GM21390 (cell line): ENCODE data around the gene TMEM117.

Source experiments
- ATAC-seq: cut with Tn5 transposase; IDR thresholded peaks from one replicate; pipeline ENCODE4 v1.9.1; 2021; ENCODE audit not compliant: unreplicated experiment

TMEM117 gene

DNA sequence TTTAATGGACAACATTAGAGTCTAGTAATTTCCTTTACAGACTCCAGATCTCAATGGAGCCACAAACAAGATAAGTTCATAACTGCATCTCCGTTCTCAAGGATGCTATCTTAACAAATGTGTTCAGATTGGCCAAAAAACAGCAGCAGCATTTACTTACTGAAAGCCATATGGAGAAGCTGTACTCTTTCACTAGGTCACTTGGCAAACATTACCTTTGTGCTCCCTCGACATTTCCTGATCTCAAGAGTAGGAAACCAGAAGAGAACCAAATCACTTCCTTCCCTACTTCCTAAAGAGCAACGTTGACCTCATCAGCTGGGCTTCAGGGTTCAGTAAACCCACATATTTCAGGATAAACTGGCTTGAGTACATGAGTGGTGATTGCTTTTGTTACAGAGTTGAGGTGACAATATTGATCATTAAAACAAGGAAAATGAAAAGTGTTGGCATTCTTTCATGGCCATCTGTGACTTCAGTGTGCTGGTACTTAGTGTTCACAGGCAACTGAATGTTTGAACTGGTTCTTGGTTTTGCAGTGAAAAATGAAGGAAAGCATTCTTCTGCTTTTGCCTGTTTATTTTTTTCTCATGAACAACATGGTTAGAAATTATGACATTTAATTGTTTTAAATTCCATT, 449.6 kb downstream of the TMEM117 start:
- ATAC-seq = no peak

DNA sequence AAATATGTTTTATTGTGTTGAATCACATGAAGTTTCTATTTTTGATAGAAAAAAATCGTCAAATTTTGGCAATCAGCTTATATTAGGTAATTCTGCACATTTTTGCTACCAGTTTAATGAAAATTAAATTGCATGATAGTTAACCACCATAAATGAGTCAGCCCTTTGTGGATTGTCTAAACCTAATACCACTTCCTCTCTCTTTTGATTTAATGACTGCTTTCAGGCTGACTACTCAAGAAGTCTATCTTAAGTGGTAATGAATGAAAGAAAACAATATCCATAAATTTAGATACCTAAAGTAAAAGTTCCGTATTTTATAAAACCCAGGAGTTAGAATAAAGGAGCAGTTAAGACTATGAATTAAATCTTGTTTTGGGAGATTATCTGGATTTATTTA, 450.5 kb downstream of the TMEM117 start:
- peak; percentile 61 for ATAC-seq

GRCh38 chr12:44286821-44287505, 451.1 kb downstream of the TMEM117 start:
- ATAC-seq = peak; percentile 10

GRCh38 chr12:44287545-44287944, 451.7 kb downstream of the TMEM117 start:
- ATAC-seq = no peak

- ATAC-seq = peak; percentile 94
Observed at GRCh38 chr12:44294649-44295048, 458.8 kb downstream of the TMEM117 start.

- ATAC-seq = no peak
Observed at GRCh38 chr12:44295958-44296623, 460.2 kb downstream of the TMEM117 start.

DNA sequence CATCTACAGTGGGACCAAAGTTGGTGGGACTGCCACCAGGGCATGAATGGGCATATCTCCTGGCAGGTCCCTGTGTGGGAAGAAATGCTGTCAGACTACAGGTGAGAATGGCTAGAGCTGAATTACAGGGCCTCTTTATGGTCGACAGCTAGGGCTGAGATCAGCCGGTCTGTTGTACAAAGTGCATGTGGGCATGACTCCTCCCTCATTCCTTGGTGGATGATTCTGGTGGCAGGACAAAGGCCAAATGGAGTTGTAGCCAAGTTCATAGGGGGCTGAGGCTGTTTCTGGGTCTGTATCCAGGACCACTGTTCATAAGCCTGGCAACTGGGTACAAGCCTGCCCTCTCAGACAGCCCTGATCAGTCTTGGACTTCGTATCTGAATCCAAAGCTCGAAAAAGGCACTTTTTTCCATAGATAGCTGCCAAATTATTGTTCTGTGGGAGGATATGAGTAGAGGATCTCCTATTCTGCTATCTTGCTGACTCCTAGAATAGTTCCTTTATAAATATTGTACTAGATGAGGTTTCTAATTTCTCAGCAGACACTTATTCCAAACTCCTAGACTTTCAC, 460.8 kb downstream of the TMEM117 start:
- no peak for ATAC-seq

- no peak for ATAC-seq
Observed at GRCh38 chr12:44299524-44299923, 463.6 kb downstream of the TMEM117 start.

- no peak for ATAC-seq
Observed at GRCh38 chr12:44307506-44308168, 471.8 kb downstream of the TMEM117 start.

GRCh38 chr12:44313188-44313587, 477.3 kb downstream of the TMEM117 start:
- no peak for ATAC-seq

DNA sequence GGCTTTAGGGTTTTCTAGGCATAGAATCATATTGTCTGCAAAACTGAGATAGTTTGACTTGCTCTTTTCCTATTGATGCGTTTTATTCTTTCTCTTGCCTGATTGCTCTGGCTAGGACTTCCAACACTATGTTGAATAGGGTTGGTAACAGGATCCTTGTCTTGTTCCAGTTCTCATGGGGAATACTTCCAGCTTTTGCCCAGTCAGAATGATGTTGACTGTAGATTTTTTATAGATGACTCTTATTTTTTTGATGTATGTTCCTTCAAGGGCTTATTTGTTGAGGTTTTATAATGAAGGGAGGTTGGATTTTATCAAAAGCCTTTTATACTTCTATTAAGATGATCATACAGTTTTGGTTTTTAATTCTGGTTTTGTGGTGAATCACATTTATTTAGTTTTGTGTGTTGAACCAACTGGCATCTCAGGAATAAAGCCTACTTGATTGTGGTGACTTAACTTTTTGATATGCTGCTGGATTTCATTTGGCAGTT, 478.2 kb downstream of the TMEM117 start:
- no peak for ATAC-seq

DNA sequence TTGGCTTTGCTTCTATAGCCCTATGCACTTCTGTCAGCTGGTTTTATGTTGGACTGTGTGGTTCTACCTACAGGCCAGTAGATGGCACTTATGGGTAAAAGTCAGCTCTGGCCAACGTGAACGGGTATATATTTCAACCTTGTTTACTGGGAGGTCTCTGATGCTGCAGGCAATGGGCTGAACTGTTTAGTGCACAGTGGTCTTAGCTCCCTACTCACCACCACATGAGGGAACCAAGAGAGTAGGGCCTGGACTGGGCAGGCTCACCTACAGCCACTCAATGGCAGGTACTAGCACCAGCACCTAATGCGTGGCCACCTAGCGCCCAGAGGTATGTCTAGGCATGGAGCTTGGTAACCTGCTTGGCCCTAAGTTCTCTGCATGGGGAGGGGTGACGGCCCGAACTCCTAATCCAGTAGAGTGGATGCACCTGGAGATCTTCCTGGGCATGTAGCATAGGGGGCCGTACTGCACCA, 481.8 kb downstream of the TMEM117 start:
- ATAC-seq = peak; percentile 89

DNA sequence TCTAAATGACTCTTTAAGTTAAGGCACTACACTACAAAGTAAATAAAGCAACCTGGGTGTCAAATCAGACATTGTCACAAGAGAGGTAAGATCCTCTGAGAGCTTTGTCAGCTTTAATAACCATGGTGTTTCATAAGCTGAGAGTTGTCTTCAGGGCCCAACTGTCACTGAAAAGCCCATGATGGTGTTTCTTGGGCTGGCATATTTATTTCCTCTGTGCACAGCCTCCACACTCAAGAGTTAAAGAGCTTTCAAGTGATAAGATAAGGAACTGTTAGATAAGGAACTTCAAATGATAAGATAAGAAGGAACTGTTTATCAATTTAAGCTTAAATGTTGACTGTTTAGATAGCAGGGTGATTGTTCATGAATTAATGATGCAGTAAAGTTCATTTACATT, 495.4 kb downstream of the TMEM117 start:
- ATAC-seq = no peak

- no peak for ATAC-seq
Observed at GRCh38 chr12:44334347-44334746, 498.5 kb downstream of the TMEM117 start.

DNA sequence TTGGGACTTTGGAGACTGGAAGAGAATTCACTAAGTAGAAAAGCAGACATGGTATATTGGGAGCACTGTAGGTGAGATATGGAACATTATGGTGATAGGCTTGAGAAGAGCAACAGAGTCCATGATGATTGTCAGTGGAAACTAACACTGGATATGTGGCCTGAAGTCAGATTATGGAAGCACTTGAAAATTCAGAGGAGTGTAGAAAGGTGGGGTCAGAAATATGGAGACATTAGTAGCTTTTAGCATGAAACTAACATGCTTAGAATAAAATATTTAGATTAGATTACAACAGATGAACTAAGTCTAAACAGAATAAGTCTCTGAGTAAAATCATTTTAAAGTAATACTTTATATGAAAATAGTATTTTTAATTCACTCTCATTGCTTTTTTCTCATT, 499.1 kb downstream of the TMEM117 start:
- no peak for ATAC-seq

DNA sequence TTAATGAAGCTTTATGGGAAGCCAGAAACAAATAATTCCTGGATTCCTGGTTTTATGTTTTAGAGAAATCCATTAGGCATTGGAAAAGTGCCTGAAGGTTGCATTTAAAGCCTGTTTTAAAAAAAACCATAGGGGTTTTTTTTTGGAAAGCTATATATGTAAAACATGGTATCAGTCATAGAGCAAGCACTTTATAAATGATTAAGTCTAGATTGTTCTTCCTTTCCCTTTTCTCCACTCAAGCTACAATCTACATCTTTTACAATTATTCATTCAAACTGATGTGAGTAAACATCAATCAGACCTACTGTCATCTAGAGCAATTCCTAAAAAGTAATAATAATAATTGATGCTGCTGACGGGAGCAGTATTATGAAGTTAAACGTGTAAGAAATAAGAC, 500.7 kb downstream of the TMEM117 start:
- no peak for ATAC-seq

DNA sequence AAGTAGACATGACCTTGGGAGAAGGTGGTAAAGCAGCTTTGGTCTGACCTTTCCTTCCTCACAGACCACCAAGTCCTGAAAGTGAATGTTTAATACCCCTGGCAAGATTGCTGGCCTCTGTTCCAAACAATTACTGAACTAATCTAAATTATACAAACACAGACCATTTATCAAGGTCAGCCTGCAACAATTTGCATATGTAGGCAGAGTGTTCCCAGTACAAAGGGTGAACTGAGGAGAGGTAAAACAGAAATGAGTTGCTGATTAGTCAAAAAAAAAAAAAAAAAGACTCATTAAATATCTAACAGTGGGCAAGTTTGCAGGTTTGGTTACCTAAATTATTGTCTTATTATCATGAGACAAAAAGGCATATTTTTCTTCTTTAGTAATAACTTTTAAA, 506.5 kb downstream of the TMEM117 start:
- no peak for ATAC-seq

DNA sequence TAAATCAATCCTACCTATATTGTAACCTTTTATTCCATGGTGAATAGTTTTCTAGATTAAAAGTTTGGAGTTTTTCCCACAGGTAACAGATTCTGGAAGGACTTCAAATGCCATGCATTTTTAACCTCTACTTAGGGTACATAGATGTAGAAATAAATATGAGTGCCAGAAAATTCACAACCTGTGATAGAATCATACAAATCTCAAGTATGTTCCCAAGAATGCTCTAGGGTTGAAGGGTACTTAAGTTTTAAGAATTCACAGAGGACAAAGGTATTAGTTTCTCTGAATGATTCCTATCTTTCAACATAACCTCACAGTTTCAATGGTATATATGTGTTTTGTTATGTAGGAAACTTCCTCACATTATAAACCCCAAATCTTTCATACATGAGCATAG, 511.3 kb downstream of the TMEM117 start:
- ATAC-seq = no peak

DNA sequence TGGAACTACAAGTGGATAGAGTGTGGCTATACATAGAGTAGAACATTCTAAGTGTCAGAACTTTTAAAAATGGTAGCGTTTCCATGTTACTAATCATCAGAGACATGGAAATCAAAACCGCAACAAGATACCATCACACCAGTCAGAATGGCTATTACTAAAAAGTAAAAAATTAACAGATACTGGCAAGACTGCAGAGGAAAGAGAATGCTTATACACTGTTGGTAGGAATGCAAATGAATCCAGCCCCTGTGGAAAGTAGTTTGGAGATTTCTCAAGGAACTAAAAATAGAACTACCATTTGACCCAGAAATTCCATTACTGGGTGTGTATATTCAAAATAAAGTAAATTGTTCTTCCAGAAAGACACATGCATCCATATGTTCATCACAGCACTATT, 521.6 kb downstream of the TMEM117 start:
- ATAC-seq = no peak

DNA sequence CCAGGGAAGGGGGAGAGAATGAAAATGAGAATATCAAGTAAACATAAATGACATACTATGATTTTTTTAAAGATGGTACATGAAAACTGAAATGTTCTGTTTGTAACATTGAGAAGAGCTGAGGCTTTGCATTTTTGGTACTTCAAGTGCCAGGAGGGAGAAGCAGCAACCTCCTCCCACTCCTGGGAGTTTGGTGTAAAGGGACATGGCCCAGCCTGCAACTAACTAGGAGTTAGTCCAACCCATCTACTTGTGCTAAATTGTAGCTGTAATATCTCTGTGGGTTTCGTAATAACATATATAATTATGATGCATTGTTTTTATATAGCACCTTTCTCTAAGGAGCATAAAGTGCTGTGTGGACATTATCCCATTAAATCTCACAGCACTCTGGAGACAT, 522.8 kb downstream of the TMEM117 start:
- ATAC-seq = no peak

GRCh38 chr12:44362947-44363346, 527.1 kb downstream of the TMEM117 start:
- ATAC-seq = no peak
